Measurements from ENCODE around the gene WASHC2A.
"Not testable (repeated sequence)": the region's sequence is repeated elsewhere in the genome, so short reads cannot be mapped to it uniquely, and the experiment has no call there.

DNA sequence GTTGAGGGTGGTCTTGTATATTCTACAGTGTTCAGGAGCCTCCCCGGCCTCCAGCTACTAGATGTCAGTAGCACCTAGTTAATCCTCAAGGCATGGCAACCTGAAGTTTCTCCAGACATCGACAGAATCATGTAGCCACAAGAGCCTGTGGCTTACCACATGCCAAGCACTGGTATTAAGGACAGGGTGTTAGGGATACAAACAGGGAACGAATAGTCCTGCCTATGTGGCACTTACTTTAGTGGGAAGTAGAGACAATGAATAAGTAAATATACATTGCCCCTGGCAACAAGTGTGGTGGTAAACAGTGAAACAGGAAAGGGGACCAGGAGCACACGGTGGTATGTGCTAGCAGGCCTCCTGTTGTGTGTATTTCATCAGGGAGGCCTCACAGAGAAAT lies 32.4 kb upstream of the WASHC2A start:
- TF ChIP-seq, protein P1, sequence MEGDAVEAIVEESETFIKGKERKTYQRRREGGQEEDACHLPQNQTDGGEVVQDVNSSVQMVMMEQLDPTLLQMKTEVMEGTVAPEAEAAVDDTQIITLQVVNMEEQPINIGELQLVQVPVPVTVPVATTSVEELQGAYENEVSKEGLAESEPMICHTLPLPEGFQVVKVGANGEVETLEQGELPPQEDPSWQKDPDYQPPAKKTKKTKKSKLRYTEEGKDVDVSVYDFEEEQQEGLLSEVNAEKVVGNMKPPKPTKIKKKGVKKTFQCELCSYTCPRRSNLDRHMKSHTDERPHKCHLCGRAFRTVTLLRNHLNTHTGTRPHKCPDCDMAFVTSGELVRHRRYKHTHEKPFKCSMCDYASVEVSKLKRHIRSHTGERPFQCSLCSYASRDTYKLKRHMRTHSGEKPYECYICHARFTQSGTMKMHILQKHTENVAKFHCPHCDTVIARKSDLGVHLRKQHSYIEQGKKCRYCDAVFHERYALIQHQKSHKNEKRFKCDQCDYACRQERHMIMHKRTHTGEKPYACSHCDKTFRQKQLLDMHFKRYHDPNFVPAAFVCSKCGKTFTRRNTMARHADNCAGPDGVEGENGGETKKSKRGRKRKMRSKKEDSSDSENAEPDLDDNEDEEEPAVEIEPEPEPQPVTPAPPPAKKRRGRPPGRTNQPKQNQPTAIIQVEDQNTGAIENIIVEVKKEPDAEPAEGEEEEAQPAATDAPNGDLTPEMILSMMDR (IDR thresholded peaks at IDR 0.05; ENCODE audit: low read depth, low read length) = not testable (repeated sequence)
- not testable (repeated sequence) for TF ChIP-seq POLR2A (IDR thresholded peaks at IDR 0.05; ENCODE audit: extremely low read depth, insufficient read length); MAX (IDR thresholded peaks at IDR 0.05; ENCODE audit: low read depth, low read length); MYC (IDR thresholded peaks at IDR 0.05; ENCODE audit: low read depth, low read length)
